Endothelial cell of hepatic sinusoid (primary cell): ENCODE results near the gene MCF2L2.
"Not testable (repeated sequence)": the region's sequence is repeated elsewhere in the genome, so short reads cannot be mapped to it uniquely, and the experiment has no call there.

Source experiments
- in situ Hi-C: cut with HindIII; loops from 2 replicates; pipeline ENCODE4 v1.10.0; 2017; ENCODE audit warnings: low sequenced_read_pairs

Gene MCF2L2

GRCh38 chr3:183428447-183429211 lies at the start of gene MCF2L2:
Gene MCF2L2 (minus strand): TSS chr3:183428619. CDS start chr3:183427977, 642 bp downstream.
- in situ Hi-C loops = no loop called here

- in situ Hi-C loops = no loop called here
These were observed 49.5 kb upstream of the MCF2L2 start for GRCh38 chr3:183477801-183478456.

- in situ Hi-C loops = not testable (repeated sequence)
These were observed 47.3 kb upstream of the MCF2L2 start for GRCh38 chr3:183475764-183476162.

GRCh38 chr3:183475016-183475763 lies 46.8 kb upstream of the MCF2L2 start:
- in situ Hi-C loops = no loop called here

GRCh38 chr3:183473969-183474368 lies 45.5 kb upstream of the MCF2L2 start:
- in situ Hi-C loops = no loop called here

- in situ Hi-C loops = no loop called here
These were observed 43.7 kb upstream of the MCF2L2 start for GRCh38 chr3:183472155-183472554.

GRCh38 chr3:183468424-183468823 lies 40.0 kb upstream of the MCF2L2 start:
- in situ Hi-C loops = no loop called here

- in situ Hi-C loops = no loop called here
These were observed 38.2 kb upstream of the MCF2L2 start for GRCh38 chr3:183466575-183466974.

- in situ Hi-C loops = not testable (repeated sequence)
These were observed 37.3 kb upstream of the MCF2L2 start for GRCh38 chr3:183465710-183466109.

- in situ Hi-C loops = no loop called here
These were observed 36.1 kb upstream of the MCF2L2 start for GRCh38 chr3:183464480-183464879.

GRCh38 chr3:183460081-183461055 lies 31.9 kb upstream of the MCF2L2 start:
- in situ Hi-C loops = no loop called here

GRCh38 chr3:183455089-183455488 lies 26.7 kb upstream of the MCF2L2 start:
- in situ Hi-C loops = no loop called here

GRCh38 chr3:183454064-183454463 lies 25.6 kb upstream of the MCF2L2 start:
- in situ Hi-C loops = no loop called here

- in situ Hi-C loops = no loop called here
These were observed 21.4 kb upstream of the MCF2L2 start for GRCh38 chr3:183449791-183450190.

GRCh38 chr3:183449391-183449790 lies 21.0 kb upstream of the MCF2L2 start:
- in situ Hi-C loops = no loop called here

- in situ Hi-C loops = no loop called here
These were observed 20.1 kb upstream of the MCF2L2 start for GRCh38 chr3:183448369-183449128.

- in situ Hi-C loops = no loop called here
These were observed 19.0 kb upstream of the MCF2L2 start for GRCh38 chr3:183447206-183448001.

- in situ Hi-C loops = no loop called here
These were observed 18.4 kb upstream of the MCF2L2 start for GRCh38 chr3:183446838-183447205.

GRCh38 chr3:183444748-183445147 lies 16.3 kb upstream of the MCF2L2 start:
- in situ Hi-C loops = no loop called here
